AG04449 (cell line): Measurements from ENCODE around the gene KDM7A.

Experiments used
- CTCF ChIA-PET: fragments of 350-600 bp; formaldehyde crosslinking; extraction: SDS; loops from one replicate; lab custom pipeline; 2021; ENCODE audit warnings: antibody characterized with exemption; lab: Yijun Ruan, JAX
- POLR2A ChIA-PET: fragments of 400-600, 350-600 bp; formaldehyde crosslinking; extraction: SDS; loops from one replicate; lab custom pipeline; 2020; ENCODE audit warnings: antibody characterized with exemption, inconsistent platforms; lab: Yijun Ruan, JAX
- DNase-seq: peaks from one replicate; pipeline ENCODE4 v3.0.0-alpha.2; 2010; ENCODE audit warnings: low read depth, low spot score
- H3K4me3 ChIP-seq: 2 replicates; pipeline ENCODE4 v1.5.1; 2011; ENCODE audit warnings: low read depth, mild to moderate bottlenecking, control low read depth, low read length
- TF ChIP-seq, protein P1 (sequence below): IDR thresholded peaks from one replicate; pipeline ENCODE4 v1.5.1; 2011; ENCODE audit warnings: mild to moderate bottlenecking, moderate library complexity, low read length, control low read depth, inconsistent platforms; ENCODE audit not compliant: insufficient read depth; ENCODE audit errors: missing control alignments

KDM7A gene

DNA sequence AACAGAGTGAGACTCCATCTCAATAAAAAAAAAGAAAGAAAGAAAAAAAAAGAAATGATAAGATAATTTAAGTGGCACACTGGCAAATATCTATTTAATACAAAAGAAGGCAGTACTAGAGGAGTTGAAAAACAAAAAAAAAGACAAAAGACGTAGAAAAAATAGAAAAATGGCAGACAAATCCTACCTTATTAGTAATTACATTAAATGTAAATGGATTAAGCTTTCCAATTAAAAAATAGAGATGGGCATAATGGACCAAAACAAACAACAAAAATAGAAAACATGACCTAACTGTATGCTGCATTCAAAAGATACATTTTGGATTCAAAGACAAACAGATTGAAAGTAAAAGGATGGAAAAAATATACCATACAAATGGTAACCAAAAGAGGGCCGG, 108.8 kb downstream of the KDM7A start:
- no peak for DNase-seq
- ChIA-PET CTCF (no interaction called here), POLR2A (no interaction called here)
- H3K4me3 ChIP-seq, result no peak overlapping the region
- TF ChIP-seq, protein P1, sequence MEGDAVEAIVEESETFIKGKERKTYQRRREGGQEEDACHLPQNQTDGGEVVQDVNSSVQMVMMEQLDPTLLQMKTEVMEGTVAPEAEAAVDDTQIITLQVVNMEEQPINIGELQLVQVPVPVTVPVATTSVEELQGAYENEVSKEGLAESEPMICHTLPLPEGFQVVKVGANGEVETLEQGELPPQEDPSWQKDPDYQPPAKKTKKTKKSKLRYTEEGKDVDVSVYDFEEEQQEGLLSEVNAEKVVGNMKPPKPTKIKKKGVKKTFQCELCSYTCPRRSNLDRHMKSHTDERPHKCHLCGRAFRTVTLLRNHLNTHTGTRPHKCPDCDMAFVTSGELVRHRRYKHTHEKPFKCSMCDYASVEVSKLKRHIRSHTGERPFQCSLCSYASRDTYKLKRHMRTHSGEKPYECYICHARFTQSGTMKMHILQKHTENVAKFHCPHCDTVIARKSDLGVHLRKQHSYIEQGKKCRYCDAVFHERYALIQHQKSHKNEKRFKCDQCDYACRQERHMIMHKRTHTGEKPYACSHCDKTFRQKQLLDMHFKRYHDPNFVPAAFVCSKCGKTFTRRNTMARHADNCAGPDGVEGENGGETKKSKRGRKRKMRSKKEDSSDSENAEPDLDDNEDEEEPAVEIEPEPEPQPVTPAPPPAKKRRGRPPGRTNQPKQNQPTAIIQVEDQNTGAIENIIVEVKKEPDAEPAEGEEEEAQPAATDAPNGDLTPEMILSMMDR, result no peak

DNA sequence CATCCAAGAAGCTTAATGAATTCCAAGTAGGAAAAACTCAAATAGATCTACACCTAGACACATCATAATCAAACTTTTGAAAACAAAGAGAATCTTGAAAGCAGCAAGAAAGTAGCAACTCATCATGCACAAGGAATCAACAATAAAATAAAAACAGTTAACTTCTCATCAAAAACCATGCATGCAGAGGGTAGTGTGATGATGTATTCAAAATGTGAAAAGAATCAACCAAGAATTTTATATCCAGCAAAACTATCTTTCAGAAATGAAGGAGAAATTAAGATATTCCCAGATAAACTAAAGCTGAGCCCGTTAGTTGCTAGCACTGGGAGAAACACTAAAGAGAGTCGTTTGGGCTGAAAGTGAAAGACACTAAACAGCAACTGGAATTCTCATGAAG, 109.7 kb downstream of the KDM7A start:
- CTCF ChIA-PET, result interaction anchor here (1.5 kb wide), 1 partner anchor 19 kb away, joined by 3 read pairs; no protein-coding TSS in a partner anchor
- H3K4me3 ChIP-seq, result no peak overlapping the region
- TF ChIP-seq, protein P1, result no peak
- DNase-seq, result no peak
- POLR2A ChIA-PET, result no interaction called here

DNA sequence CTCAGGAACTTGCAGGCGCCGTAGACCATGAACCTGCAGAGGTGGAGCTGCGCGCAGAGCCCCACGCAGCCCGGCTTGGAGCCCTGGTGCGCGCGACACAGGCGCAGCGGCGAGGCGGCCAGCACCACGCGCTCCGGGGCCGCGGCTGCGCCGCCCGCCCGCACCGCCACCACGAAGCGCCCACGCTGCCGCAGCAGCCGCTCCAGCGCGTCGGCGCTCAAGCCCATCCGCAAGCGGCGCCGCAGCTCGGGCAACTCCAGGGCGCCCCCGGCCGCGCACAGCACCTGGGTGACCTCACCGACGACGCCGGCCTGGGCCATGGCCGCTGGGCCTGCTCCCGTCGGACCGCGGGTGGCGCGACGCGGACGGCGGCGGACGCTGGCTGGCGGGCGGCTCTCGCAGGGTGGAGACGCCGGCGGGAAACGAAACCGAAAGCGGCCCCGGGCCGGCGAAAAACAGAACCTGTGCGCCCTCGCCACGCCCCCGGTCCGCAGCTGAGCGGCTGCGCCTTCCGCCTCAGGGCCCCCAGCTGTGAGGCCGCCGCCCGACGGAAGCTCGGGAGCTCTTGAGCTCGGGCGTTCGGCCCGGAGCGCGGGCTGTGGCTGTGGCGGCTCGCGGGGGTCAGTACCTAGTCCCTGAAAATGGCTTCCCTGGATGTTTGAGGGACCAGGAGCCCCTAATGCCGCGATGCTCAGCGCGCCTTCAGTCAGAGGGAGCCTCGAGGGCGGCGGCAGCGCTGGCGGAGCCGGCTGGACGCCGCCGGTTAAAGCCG, 114.1 kb downstream of the KDM7A start, which contains the start of gene PARP12:
PARP12 (minus strand) TSS at position 424 of the 772 bp plus-strand sequence; CDS start at position 320, 104 bp downstream.
- POLR2A ChIA-PET, result interaction anchor here (0.6 kb wide), 1 partner anchor 113 kb away, joined by 3 read pairs; no protein-coding TSS in a partner anchor
- DNase-seq, result no peak
- CTCF ChIA-PET, result interaction anchor here (1.0 kb wide), 1 partner anchor 10 kb away, joined by 3 read pairs; no protein-coding TSS in a partner anchor
- TF ChIP-seq, protein P1, result no peak
- peak within 1 kb of the TSS; percentile 68 for H3K4me3 ChIP-seq

DNA sequence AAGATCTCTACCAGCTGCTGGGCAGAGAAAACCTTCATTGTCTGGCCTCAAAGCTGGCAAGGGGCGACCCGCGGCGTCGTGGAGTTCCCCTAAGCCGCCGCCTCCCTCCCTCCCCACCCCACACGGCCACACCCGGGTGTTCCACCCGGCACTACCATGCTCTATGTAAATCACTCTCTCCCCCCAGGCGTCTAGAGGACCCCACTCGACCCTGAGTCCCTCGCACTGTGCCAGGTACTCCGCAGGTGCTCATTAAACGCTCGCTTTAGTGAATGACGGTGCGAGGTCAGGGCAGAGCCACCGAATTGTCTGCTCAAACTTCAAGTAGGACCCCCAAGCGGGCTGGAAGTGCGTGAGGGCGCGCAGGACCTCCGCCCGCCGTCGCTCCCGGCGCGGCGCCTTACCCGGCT, 114.7 kb downstream of the KDM7A start:
- POLR2A ChIA-PET, result no interaction called here

DNA sequence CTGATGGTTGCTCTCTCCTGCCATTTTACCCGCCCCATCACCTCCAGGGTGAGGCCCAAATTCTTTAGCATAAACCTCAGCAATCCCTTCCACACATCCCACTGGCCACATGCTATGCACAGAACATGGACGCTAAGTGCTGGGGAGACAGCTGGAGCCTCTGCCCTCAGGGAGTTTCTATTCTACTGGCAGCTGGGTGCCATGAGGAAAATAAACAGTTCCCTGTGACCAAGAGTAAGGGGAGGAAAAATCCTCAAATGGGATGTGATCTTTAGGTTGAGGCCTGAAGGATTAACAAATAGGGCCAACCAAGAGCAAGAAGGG, 115.2 kb downstream of the KDM7A start:
- ChIA-PET POLR2A (no interaction called here), CTCF (no interaction called here)
- H3K4me3 ChIP-seq, result no peak overlapping the region; the same call in 1 of the 2 replicates
- no peak for DNase-seq
- TF ChIP-seq, protein P1, result no peak

More for the DNA sequence above, 114.7 kb downstream of the KDM7A start:
- peak overlapping the region; percentile 68 for H3K4me3 ChIP-seq
- DNase-seq, result no peak
- TF ChIP-seq, protein P1, result no peak
- CTCF ChIA-PET, result interaction anchor here (1.0 kb wide), 1 partner anchor 11 kb away, joined by 3 read pairs; no protein-coding TSS in a partner anchor
